Cardiac septum (tissue), 1 donor: ENCODE measurements around the gene OR51F2. TPM values are rescaled to one million over a fixed set of nuclear protein-coding genes. Genes with fewer than 3 reads are reported as not detected.

Experiments
- total RNA-seq: library from RNA; stranded (reverse); fragmentation: NEBNext Ultra II Directional; extraction: Animal tissue kit (Norgen Biotek cat#: 25700); gene quantifications from one replicate; pipeline ENCODE4 v1.2.1, GENCODE V29; 2021
- donor health status: DM: no; HTN: no; CAD: no.

OR51F2 gene
- total RNA-seq, 1 donor from 2014 or later, result not detected

Other genes starting within 250 kb of the OR51F2 start
- not detected for gene OR52I2, start 239.6 kb upstream of the OR51F2 start, total RNA-seq
- not detected for gene OR52I1, start 227.3 kb upstream of the OR51F2 start, total RNA-seq
- gene TRIM68, start 213.1 kb upstream of the OR51F2 start, total RNA-seq, result 7.8 TPM
- not detected for gene OR51D1, start 183.8 kb upstream of the OR51F2 start, total RNA-seq
- 1.00 TPM for gene OR51E1, start 177.3 kb upstream of the OR51F2 start, total RNA-seq
- gene OR51E2, start 123.5 kb upstream of the OR51F2 start, total RNA-seq, result not detected
- not detected for gene MMP26, start 116.5 kb upstream of the OR51F2 start, total RNA-seq
- gene OR51F1, start 51.4 kb upstream of the OR51F2 start, total RNA-seq, result not detected
- gene OR52R1, start 16.9 kb upstream of the OR51F2 start, total RNA-seq, result not detected
- not detected for gene OR51S1, start 27.9 kb downstream of the OR51F2 start, total RNA-seq
- gene OR51T1, start 60.6 kb downstream of the OR51F2 start, total RNA-seq, result not detected
- gene OR51A7, start 82.5 kb downstream of the OR51F2 start, total RNA-seq, result not detected
- not detected for gene OR51G2, start 98.0 kb downstream of the OR51F2 start, total RNA-seq
- gene OR51G1, start 103.0 kb downstream of the OR51F2 start, total RNA-seq, result not detected
- gene OR51A4, start 126.3 kb downstream of the OR51F2 start, total RNA-seq, result not detected
- gene OR51A2, start 134.4 kb downstream of the OR51F2 start, total RNA-seq, result not detected
- not detected for gene OR51L1, start 173.5 kb downstream of the OR51F2 start, total RNA-seq
- not detected for gene OR52J3, start 225.2 kb downstream of the OR51F2 start, total RNA-seq
- not detected for gene OR52E2, start 238.3 kb downstream of the OR51F2 start, total RNA-seq
- not detected for gene OR52E1, start 248.3 kb downstream of the OR51F2 start, total RNA-seq